K562 (cell line): ENCODE data around the gene MUC5B. TPM values are rescaled to one million over a fixed set of nuclear protein-coding genes. Genes with fewer than 3 reads are reported as not detected.
A peak's percentile ranks its signal among the peaks of the same experiment; 100 is the strongest.

Experiments used
- ATAC-seq: fragments of 200-7000 bp; cut with Tn5 transposase; 3 replicates; pipeline ENCODE4 v1.9.1; 2020; ENCODE audit warnings: moderate library complexity
- BruUV-seq: library from RNA; stranded (reverse); fragments of 400-500 nt; replicated peaks from 2 replicates; lab custom pipeline; 2021; lab: Mats Ljungman, UMichigan
- CTCF ChIA-PET: fragments of 300-600 bp; formaldehyde crosslinking; extraction: SDS; loops from one replicate; lab custom pipeline; 2021; ENCODE audit warnings: low intra/inter-chr PET ratio; lab: Yijun Ruan, JAX
- POLR2A ChIA-PET: fragments of 300-600, 350-650 bp; sonication (Branson Sonifier 250); formaldehyde crosslinking; extraction: SDS; loops from one replicate; lab custom pipeline; 2021; ENCODE audit warnings: antibody characterized with exemption, inconsistent platforms; lab: Yijun Ruan, JAX
- DNase-seq, 4 experiments: peaks; one replicate each; pipeline versions ENCODE4 v3.0.0 to v3.0.0-alpha.2; 2011 to 2018; ENCODE audit warnings: low spot score in 3 of 4, mixed read lengths in 3 of 4; ENCODE audit errors: extremely low read depth in 1 of 4
- FAIRE-seq: peaks from 2 replicates; lab custom pipeline; 2011; peaks lifted over from hg19 to GRCh38; lab: Jason Lieb, UNC
- H2AFZ ChIP-seq: 2 replicates; pipeline ENCODE4 v1.6.0; 2011; ENCODE audit warnings: low read depth, low read length, control low read depth, inconsistent platforms
- H3K27ac ChIP-seq: fragments of 200-600 bp; 3 replicates; pipeline ENCODE4 v1.8.0; 2011; ENCODE audit warnings: low read depth, mild to moderate bottlenecking, control low read depth, inconsistent platforms, low read length, moderate library complexity, mixed read lengths; ENCODE audit errors: extremely low read depth
- H3K27me3 ChIP-seq, 2 experiments: fragments of 300-600 bp in 1 of 2; 2 replicates in 1 of 2; 3 replicates in 1 of 2; pipeline versions ENCODE4 v1.6.0 to v1.8.0; 2011; ENCODE audit warnings: inconsistent platforms in 2 of 2, low read length in 2 of 2, mild to moderate bottlenecking in 1 of 2, mixed read lengths in 1 of 2, moderate library complexity in 1 of 2; ENCODE audit not compliant: control insufficient read depth in 2 of 2, insufficient read depth in 2 of 2
- H3K36me3 ChIP-seq: fragments of 300-600 bp; 3 replicates; pipeline ENCODE4 v1.8.0; 2011; ENCODE audit warnings: mild to moderate bottlenecking, low read length, inconsistent platforms; ENCODE audit not compliant: control insufficient read depth, insufficient read depth
- H3K4me1 ChIP-seq, 2 experiments: fragments of 200-600 bp in 1 of 2; replicated peaks in 1 of 2; 2 replicates in 1 of 2; 3 replicates in 1 of 2; pipeline versions ENCODE4 v1.5.1 to v1.8.0; 2011; ENCODE audit warnings: inconsistent platforms in 2 of 2, low read length in 2 of 2, mild to moderate bottlenecking in 1 of 2, mixed read lengths in 1 of 2, moderate library complexity in 1 of 2; ENCODE audit not compliant: control insufficient read depth in 2 of 2, insufficient read depth in 2 of 2
- H3K4me2 ChIP-seq: 2 replicates; pipeline ENCODE4 v1.6.1; 2011; ENCODE audit warnings: low read length, control low read depth, inconsistent platforms, mixed read lengths; ENCODE audit not compliant: insufficient read depth
- H3K4me3 ChIP-seq: fragments of 200-600 bp; sonication (generic), shearing (Covaris generic); 2 replicates; pipeline ENCODE4 v1.5.1; 2016; ENCODE audit warnings: control low read depth, inconsistent platforms
- H3K79me2 ChIP-seq: fragments of 200-600 bp; 3 replicates; pipeline ENCODE4 v1.8.0; 2011; ENCODE audit warnings: low read length, inconsistent platforms; ENCODE audit not compliant: control insufficient read depth, insufficient read depth
- H3K9ac ChIP-seq, 2 experiments: 2 replicates each; pipeline versions ENCODE4 v1.6.0 to v1.6.1; 2011; ENCODE audit warnings: low read depth in 2 of 2, low read length in 2 of 2, control low read depth in 1 of 2, inconsistent platforms in 1 of 2, mild to moderate bottlenecking in 1 of 2, mixed read lengths in 1 of 2; ENCODE audit not compliant: insufficient read depth in 1 of 2
- H3K9me1 ChIP-seq: one replicate; pipeline ENCODE4 v1.6.0; 2011; ENCODE audit warnings: inconsistent platforms, mild to moderate bottlenecking, low read length, moderate library complexity; ENCODE audit not compliant: control insufficient read depth, insufficient read depth
- H3K9me3 ChIP-seq: replicated peaks from 2 replicates; pipeline ENCODE4 v1.5.1; 2011; ENCODE audit warnings: low read depth, low read length, inconsistent platforms; ENCODE audit not compliant: control insufficient read depth, insufficient read depth
- H4K20me1 ChIP-seq: replicated peaks from 2 replicates; pipeline ENCODE4 v1.6.1; 2011; ENCODE audit warnings: low read length, inconsistent platforms, mixed read lengths; ENCODE audit not compliant: control insufficient read depth, insufficient read depth
- POLR2G ChIP-seq: fragments of 200-400 bp; formaldehyde crosslinking; IDR thresholded peaks from 2 replicates; pipeline ENCODE4 v1.6.1; 2017; ENCODE audit warnings: low read depth, mild to moderate bottlenecking, antibody characterized with exemption, low read length, moderate library complexity
- WGBS: fragments of 100-300 bp; shearing (Covaris generic); methylation state at CpG from one replicate; pipeline ENCODE4 v1.1.6; 2016; ENCODE audit warnings: low coverage, mixed read lengths; ENCODE audit not compliant: insufficient coverage; ENCODE audit errors: missing lambda C conversion rate; 5-methylcytosine and 5-hydroxymethylcytosine counted together
- in situ Hi-C: fragments of 300-500 bp; cut with MboI; formaldehyde crosslinking; loops from 4 replicates; pipeline ENCODE4 v1.15.0; 2018; ENCODE audit warnings: inconsistent platforms, mixed read lengths
- intact Hi-C: fragments of 100-400 bp; cut with micrococcal nuclease; formaldehyde crosslinking; loops from 2 replicates; pipeline ENCODE4 v1.14.2; 2022
- polyA plus RNA-seq, 8 experiments: library from polyadenylated mRNA; depleted of rRNA in 4 of 8; stranded (reverse) in 5 of 8; unstranded in 3 of 8; fragments of >200 nt; fragmentation: Nextera tagmentation in 2 of 8; fragmentation: Illumina TruSeq in 1 of 8; extraction: Ambion mirVana in 2 of 8; extraction: Trizol in 1 of 8; gene quantifications; 2 replicates each; pipeline versions ENCODE4 v1.2.1 to v1.2.3, GENCODE V29; 2011 to 2014; ENCODE audit warnings: inconsistent platforms in 1 of 8, missing spikeins in 1 of 8
- total RNA-seq, 7 experiments: library from RNA; depleted of rRNA in 6 of 7; stranded (reverse); fragments of >200 nt in 6 of 7; fragmentation: Illumina TruSeq in 2 of 7; extraction: Trizol in 2 of 7; gene quantifications; 2 replicates each; pipeline versions ENCODE4 v1.2.1 to v1.2.3, GENCODE V29; 2011 to 2021; ENCODE audit warnings: low replicate concordance in 1 of 7
- TF ChIP-seq, protein P1 (sequence below): fragments of 250-450 bp; sonication (Bioruptor Pico); IDR thresholded peaks from 2 replicates; pipeline ENCODE4 v1.5.0; 2021; ENCODE audit warnings: mild to moderate bottlenecking, borderline replicate concordance

Gene MUC5B
- total and polyA plus RNA-seq, 9 of the 15 experiments (the other 6 are each of a cell fraction or from before 2014, with no cell fraction given) = 0.04 to 0.95 TPM; not detected in 7

DNA sequence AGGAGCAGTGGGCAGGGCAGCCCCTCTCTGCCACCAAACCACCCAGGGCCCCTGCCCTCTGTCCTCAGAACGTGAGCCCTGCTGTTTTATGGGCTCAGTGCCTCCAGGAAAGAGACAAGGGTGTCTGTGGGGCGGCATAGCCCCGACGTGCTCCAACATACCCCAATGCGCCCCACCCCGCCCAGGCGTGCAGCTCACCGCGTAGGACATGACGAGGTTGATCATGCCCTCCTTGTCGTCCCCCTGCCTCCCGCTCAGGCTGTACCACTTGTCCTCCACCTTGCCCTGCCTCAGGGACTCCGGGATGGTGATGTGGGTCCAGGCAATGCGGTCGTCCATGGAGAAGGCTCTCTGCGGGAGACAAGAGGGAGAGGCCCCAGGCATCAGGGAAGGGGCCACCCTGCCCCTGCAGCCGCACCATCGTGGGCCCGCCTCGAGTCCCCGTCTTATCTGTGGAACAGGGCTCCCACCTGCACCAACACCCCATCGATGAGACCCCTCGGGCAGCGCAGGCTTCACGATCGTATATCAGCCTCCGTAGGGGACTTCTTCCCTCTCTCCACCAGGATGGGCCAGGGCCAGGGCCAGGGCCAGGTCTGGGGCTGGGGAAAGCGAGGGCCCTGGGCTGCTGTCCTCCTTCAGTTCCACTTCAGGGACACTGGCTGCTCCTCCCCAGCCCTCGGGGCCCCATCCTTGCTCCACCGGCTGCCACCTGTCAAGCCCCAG lies 65.7 kb downstream of the MUC5B start:
- peaks cover 2% of the 10 kb centered on the region; the same call in 1 of the 2 replicates for H3K9me3 ChIP-seq
- no peak overlapping the region for H3K9ac ChIP-seq
- BruUV-seq = no TSS peak
- intact Hi-C loops (no loop called here), in situ Hi-C loops (no loop called here)
- peaks cover 0 to 3% of the 10 kb centered on the region in 2 experiments; a peak in 1 of 5 replicates for H3K4me1 ChIP-seq
- POLR2A ChIA-PET = no interaction called here
- no peak overlapping the region for H3K4me2 ChIP-seq
- no peak overlapping the region for H2AFZ ChIP-seq
- CTCF ChIA-PET = no interaction called here
- no peak for DNase-seq
- H4K20me1 ChIP-seq = no peaks in the 10 kb centered on the region
- H3K27me3 ChIP-seq = no peaks in the 10 kb centered on the region
- H3K4me3 ChIP-seq = no peak overlapping the region
- H3K36me3 ChIP-seq = peaks cover 52% of the 10 kb centered on the region; the same call in 1 of the 3 replicates
- H3K27ac ChIP-seq = no peak overlapping the region
- FAIRE-seq = no peak
- no peaks in the 10 kb centered on the region for H3K79me2 ChIP-seq
- 96% methylated on average over 19 of the region's 30 CpGs for WGBS
- no peaks in the 10 kb centered on the region for H3K9me1 ChIP-seq
- ATAC-seq = no peak
- 0 out of 2 replicates have a peak, but pooled peaks have one; percentile 7 for TF ChIP-seq POLR2G
- TF ChIP-seq, protein P1, sequence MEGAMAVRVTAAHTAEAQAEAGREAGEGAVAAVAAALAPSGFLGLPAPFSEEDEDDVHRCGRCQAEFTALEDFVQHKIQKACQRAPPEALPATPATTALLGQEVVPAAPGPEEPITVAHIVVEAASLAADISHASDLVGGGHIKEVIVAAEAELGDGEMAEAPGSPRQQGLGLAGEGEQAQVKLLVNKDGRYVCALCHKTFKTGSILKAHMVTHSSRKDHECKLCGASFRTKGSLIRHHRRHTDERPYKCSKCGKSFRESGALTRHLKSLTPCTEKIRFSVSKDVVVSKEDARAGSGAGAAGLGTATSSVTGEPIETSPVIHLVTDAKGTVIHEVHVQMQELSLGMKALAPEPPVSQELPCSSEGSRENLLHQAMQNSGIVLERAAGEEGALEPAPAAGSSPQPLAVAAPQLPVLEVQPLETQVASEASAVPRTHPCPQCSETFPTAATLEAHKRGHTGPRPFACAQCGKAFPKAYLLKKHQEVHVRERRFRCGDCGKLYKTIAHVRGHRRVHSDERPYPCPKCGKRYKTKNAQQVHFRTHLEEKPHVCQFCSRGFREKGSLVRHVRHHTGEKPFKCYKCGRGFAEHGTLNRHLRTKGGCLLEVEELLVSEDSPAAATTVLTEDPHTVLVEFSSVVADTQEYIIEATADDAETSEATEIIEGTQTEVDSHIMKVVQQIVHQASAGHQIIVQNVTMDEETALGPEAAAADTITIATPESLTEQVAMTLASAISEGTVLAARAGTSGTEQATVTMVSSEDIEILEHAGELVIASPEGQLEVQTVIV (CRISPR knock-in tag) = no peak
